GM21576 (cell line): ENCODE measurements around the gene DBN1.
"Not testable (repeated sequence)": the region's sequence is repeated elsewhere in the genome, so short reads cannot be mapped to it uniquely, and the experiment has no call there.

Experiments used
- ATAC-seq: cut with Tn5 transposase; IDR thresholded peaks from one replicate; pipeline ENCODE4 v1.9.1; 2021; ENCODE audit warnings: mild to moderate bottlenecking, moderate library complexity; ENCODE audit not compliant: unreplicated experiment

Gene DBN1

DNA sequence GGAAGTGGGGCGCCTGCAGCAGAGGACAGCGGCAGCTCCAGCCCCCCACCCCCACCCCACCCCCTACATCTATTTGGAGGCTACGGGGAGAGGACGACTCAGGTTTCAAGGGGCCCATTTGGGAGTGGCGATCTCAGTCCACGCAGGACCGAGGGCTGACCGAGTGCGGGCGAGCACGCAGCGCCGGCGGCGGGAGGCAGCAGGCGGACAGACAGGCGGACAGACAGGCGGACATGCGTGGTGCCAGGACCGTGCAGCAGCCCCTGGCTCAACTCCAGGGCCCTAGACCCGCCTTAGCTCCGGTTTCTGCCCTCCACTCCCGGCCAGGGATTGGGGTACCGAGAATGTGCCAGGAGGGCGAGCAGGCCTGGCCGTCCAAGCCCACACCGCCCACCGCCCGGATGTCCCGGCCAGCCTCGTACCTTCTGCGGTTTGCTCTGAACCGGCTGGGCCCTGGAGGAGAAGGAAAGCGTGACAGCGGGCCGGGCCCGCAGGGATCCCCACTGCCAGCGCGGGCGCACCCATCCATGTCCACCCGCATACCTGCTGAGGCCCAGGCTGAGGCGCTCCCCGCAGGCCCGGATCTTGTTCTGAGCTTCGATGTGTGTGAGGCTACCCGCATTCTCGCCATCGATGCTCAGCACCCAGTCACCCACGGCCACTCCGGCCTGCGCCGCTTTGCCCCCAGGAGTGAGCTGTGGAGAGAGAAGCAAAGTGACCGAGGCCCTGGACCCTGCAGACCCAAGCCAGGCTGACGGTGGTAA is 18.7 kb upstream of the DBN1 start:
- no peak for ATAC-seq

DNA sequence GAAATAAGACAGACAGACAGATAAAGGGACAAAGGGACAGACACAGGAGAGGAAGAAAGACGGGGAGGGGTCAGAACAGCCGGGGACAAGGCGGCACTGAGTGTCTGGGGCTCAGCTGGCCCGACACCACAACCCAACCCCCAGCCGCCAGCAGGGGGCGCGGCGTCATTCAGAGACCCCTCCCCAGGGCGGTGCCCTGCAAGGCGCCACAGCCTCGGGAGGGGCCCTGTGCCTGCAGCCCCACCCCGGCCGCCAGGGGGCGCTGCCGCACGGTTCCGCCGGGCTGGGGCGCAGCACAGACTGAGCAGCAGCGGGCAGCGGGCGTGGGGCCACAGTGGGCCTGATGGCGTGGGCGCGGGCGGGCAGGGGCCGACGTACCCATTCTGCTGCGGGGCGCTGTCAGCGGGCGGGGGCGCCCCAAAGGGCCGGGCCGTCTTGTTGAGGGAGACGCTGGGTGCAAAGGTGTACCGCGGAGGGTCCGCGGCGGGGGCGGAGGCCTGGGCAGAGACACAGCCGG is 18.1 kb upstream of the DBN1 start:
- no peak for ATAC-seq

DNA sequence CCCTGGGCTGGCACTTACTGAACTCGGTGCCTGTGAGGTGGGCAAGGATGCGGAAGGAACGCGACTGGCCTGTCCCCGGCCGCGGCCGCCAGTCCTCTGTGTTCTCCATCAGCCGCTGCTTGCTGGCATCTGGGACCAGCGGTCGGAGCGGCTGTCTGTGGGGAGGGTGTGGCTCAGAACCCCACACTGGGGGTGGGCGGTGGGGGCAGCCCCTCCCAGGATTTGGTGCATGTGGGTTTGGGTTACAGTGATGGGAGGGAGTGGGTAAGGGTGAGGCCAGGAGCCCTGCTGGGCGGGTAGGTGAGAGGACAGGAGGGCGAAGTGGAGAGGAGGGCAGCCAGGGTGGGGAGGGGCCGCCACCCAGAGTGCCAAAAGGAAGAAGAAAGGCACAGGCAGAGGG is 17.6 kb upstream of the DBN1 start:
- no peak for ATAC-seq

DNA sequence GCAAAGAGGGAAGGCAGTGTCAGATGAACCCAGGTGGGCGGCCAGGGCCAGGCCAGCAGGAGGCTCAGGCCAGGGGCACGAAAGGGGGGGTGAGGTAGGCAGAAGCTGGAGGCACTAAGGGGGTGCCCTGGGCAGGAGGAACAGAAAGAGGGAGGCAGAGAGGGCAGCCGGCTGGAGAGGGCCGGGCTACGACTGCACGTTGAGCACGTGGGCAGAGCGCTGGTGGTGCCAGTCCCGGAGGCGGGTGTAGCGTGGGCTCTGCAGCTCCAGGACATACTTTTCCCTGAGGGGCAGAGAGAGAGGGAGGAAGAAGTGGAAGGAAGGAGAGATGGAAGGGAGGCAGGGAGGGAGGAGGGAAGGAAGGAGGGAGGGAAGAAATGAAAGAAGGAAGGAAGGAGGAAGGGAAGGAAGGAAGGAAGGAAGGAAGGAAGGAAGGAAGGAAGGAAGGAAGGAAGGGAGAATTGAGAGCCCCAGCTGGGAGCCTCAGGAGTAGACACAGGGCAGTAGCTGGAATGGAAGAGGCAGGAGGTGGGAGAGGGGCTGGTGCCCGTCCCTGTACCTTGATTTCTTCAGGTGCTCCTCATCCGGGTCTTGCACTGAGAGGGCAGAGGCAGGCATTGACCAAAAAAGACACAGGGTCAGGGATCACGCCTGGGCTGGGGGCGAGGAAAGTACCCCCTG is 17.0 kb upstream of the DBN1 start:
- ATAC-seq, result no peak

DNA sequence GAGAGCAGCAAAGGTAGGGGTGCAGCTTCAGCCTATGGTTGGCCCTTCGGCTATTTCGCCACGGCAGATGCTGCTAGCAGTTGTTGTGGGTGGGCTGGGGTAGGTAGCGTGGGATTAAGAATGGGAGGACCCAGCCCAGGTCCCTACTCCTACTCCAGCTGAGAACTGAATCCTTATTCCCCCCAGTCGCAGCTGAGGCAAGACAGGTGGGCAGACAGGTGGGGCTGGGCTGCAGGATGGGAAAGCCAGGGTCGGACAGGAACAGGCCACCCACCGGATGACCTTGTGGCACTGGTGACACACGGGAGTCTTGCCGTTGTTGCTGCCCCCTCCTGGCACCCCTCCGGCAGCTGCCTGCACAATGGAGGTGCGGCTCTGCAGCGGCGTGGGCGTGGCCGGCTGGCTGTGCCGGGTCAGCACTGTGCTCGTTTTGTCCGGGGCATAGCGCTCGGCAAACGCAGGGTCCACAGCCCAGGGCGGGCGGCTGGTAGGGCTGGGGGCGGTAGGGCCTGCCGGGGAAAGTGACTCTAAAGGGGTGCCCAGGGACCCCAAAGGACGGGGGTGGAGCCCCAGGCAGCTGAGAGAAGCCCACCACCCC is 15.8 kb upstream of the DBN1 start:
- ATAC-seq, result no peak

DNA sequence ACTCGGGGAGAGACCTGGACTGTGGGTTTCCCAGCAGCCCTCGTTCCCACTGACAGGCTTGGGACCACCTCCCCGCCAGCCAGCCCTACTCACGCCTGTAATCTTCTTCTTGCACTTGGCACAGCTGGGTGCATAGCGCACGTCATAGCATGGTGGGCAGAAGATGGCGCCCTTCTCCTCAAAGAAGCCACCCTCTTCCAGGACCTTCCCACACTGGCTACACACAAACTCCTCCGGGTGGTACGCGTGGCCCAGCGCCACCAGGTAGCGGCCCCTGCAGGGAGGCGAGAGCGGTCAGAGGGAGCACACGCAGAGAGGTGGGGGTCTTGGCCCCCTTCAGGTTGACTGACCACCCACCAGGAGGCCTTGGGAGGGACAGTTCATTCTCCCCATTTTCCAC is 14.5 kb upstream of the DBN1 start:
- ATAC-seq, result no peak

DNA sequence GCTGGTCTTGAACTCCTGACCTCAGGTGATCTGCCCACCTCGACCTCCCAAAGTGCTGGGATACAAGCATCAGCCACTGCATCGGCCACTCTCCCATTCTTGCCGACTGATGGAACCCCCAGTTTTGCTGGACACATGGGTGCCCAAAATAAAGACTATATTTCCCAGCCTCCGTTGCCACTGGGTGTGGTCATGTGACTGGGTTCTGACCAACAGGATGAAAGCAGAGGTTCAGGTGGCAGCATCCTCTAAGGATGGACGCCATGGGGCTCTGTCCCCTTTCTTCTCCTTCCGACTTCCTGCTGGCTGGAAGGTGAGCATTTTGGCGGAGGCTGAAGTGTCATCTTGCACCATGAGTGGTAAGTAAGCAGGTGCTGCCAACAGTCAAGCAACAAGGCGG is 13.7 kb upstream of the DBN1 start:
- ATAC-seq, result no peak

DNA sequence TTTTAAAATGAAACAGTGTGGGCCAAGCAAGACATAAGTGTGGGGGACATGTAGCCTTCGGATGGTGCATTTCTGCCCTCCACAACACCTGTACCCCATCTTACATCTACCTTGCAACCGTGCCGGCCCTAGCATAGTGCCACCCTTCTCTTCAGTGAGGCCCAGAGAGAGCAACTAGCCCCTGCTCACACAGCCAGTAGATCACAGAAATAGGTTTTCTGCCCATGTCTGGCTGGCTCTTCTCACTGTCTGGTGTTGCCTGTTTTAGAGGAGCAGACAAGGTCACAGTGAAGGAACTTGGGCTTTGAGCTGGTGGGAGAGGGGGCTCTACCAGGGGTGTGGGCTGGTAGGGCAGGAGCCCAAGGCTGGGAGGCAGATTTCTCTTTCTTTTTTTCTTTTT is 12.8 kb upstream of the DBN1 start:
- no peak for ATAC-seq

DNA sequence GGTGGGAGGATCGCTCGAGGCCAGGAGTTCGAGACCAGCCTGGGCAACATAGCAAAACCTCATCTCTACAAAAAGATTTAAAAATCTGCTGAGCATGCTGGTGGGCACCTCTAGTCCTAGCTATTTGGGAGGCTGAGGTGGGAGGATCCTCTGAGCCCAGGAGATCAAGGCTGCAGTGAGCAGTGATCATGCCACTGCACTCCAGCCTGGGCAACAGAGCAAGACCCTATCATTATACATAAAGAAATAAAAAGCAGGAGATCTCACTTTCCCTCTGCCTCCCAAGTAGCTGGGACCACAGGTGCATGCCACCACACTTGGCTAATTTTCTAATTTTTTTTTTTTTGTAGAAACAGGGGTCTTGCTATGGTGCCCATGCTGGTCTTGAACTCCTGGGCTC is 12.3 kb upstream of the DBN1 start:
- not testable (repeated sequence) for ATAC-seq

DNA sequence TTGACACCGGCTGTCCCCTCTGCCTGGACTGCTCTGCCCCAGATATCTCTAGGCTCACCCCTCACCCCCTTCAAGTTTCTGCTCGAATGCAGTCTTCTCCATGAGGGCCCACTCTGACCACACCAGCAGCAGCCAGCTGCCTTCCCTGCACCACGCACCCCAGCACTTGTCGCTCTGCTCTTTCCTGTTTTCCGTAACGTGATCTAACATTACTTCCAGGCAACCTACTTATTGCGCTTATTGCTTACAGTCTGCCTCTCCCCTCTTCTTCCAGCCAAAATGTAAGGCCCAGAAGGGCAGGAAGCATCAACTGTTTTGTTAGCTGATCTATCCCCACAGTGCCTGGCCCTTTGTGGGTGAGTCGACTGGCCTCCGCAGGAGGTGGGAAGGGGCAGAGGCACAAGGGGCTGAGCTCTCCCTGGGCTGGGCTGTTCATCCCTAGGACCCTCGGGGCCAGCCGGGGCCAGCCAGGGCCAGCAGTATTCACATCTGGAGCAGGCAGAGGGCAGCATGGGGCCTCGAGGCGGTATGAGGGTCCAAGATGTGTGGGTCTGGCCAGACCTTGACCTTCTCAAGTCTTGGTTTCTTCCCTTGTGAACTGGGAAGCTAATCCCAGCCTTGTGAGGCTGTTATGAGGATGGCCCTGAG is 11.6 kb upstream of the DBN1 start:
- ATAC-seq, result no peak

DNA sequence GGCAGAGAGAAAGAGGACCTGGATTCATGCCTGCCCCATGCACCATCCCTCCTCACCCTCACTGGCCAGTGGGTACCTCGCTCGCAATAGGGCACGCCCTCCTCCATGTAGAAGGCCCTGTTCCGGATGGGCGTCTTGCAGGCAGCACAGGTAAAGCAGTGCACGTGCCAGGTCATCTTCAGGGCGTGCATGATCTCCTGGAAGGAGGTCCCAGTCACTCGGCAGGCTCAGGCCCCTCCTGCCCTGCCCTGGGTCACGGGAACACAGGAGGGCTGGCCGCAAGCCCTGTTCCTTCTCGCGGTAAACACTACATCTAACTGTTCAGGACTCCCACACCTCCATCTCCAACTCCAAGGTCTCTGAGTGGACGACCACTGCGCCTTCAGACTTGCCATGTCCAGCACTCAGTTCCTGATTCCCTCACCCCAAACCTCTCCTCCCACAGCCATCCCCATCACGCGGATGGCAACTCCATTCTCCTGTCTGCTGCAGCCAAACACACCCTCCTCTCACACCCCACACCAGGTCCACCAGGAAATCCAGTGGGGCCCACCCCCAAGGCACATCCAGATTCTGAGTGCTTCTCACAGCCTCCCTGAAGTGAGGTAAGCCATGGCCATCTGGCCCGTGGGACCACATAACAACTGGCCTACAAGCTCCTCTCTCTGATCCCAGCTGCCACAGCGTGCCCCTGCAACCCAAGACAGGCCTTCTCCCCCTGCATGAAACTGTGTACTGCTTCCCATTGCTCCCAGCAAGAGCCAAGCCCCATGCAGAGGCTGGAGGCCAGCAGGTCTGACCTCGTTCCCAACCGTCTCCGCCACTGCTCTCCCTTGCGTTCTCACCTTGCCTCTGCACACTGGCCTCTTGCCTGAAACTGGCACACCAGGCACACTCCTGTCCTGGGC is 10.8 kb upstream of the DBN1 start:
- no peak for ATAC-seq

DNA sequence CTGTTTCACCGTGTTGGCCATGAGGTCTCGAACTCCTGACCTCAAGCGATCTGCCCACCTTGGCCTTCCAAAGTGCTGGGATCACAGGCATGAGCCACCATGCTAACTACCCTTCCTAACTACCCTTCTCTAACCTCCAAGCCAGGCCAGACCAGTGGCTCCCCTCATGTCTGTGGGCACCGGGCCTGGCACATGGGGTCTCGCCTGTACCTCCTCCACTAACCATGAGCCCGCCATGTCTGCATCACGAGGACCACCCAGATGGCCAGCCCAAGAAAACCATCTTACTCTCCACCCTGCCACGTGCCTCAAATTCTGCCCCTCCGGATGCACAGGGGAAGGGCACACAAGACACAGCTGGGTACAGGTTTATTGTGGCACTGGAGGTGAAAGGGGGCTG is 9.6 kb upstream of the DBN1 start:
- ATAC-seq, result no peak

DNA sequence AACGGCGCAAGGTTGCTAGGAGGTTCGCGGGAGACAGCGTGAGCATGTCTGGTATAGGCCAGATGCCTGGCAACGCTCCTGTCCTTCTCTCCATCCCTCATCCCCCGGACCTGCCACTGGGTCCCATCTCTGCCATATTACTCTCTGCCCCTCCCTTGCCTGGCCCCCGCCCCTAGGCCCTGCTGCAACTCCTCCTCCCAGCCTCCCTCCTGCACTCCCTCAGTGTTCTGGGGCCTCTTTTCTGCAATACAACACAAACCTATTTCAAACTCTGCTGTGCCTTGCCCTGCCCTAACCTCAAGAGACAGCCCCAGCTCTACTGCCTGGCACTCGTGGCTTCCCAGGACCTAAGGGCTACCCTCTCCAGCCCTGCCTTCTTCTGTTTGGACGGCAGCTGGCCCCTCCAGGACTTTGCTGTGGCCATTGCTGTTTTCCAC is 8.9 kb upstream of the DBN1 start:
- ATAC-seq, result no peak

DNA sequence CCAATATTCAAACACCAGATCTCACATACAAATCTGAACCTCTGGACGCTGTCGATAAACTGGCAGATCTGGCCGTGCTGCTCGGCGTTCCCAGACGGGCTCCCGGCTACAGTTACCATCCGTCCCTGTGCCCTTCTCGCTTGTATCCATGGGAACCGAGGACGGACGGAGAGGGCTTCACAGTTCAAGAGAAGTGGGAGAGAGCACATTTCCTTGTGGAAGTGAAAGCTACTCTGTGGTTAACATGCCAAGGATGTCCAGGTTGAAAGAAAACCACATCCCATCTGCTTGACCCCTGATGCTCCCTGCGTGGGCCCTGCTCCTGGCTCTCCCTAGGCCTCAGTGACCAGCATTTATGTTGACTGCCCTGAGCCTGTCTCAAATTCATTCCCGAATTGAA is 6.3 kb upstream of the DBN1 start:
- no peak for ATAC-seq

DNA sequence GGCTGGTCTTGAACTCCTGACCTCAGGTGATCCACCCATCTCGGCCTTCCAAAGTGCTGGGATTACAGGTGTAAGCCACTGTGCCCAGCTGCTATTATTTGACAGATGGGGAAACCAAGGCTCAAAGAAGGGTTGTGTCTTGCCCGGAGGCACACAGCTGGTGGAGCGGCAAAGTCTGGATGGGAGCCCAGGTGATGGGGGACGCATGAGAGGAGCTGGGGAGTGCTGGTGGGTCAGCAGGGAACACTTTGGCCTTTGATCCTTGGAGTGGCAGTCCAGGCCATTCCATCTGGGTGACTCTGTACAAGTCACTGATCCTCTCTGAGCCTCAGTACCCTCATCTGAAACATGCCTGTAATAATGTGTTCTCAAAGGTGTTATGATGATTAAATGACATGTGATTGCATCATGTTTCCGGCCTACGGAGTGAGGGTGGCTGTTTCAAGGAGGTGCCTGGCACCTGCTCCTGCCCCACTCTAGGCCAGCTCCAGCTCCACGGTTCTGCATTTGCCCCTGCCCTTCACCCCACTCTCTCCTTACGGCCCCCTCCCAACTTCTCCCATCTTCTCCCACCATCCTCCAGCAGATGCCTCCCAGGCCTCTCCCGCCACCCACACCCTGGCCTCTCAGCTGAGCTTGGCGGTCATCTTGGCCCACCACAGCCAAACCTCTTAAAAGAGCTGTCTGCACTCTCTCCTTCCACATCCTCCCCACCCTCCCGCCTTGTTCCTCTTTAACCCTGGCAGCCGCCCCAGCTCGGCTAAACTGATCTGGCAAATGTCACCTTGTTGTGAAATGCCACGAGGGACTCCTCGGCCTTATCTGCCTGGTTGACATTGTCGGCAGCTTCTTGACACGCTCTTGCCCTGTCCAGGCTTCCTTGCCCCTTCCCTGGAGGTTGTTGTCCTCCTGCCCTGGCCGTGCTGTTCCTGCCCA is 5.5 kb upstream of the DBN1 start:
- ATAC-seq, result no peak

DNA sequence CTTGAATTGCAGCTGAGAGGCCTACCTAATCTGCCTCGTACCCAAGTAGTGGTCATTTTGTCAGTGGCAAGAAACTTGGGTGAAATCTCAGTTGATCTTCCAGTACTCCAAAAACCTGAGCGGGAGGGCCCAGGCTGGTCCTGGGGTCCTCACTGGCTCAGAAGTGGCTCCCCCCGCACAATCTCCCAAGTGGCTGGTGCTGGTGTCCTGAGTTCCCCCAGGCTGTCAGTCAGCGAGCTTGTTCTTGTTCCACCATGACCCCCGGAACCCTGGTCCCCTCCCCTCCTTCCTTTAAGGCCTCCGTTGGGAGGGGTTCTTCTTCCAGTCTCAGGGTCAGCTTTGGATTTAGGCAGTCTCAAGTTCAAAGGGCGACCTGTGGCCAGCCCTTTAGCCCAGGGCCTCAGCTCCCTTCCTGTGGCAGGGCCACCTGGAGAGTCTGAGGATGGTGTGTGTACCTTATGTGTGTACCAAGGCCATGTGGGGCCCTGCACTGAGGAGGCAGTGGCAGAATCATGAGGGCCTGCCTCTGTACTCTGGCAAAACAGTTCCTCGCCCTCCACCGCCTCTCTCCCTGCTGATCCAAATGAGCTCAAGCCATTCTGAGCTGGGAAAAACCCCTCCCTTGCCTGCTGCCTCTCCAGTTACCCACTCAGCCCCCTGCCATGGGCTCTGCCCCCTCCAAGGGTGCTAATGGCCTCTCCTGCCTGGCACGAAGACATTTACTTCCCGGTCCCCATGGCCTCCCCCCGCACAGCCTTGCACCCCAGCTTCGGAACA is 4.5 kb upstream of the DBN1 start:
- no peak for ATAC-seq

DNA sequence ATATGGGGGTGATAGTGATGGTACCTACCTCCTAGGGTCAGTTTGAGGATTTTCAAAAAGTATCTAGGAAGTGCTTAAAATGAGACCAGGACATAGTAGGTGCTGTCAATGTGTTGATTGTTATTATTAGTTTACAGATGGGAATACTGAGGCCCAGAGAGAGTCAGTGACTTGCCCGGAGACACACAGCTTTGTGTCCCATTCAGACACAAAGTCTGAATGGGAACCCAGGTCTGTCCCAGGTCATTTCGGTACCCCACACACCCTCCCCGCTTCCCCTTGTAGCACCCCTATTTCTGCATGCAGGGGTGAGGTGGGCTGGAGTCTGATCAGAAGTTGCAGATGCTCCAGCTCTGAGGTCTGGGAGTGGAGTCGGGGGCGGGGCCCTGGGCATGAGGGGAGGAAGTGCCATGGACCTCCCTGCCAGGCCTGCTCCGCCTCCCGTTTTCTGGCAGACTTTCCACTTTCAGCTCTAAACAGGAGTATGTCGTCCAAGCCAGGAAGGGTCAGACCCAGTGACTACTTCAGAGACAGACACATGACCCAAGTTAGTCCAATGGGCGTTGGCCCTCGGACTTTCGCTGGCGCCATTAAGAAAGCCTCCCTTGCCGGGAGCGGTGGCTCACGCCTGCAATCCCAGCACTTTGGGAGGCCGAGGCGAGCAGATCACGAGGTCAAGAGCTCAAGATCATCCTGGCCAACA is 3.2 kb upstream of the DBN1 start:
- no peak for ATAC-seq
